Pancreas (tissue), 10 donors: ENCODE data around the gene RAP1GAP. TPM values are rescaled to one million over a fixed set of nuclear protein-coding genes. Genes with fewer than 3 reads are reported as not detected.
"Not testable (repeated sequence)": the region's sequence is repeated elsewhere in the genome, so short reads cannot be mapped to it uniquely, and the experiment has no call there.

Source experiments
- ATAC-seq, 4 donors: fragments of 200-7000 bp; cut with Tn5 transposase; one replicate each; pipeline versions ENCODE4 v1.8.0 to v1.9.1; 2020; ENCODE audit warnings: mild to moderate bottlenecking in 4 of 4, moderate library complexity in 4 of 4
- DNase-seq, 6 donors: peaks; one replicate each; pipeline ENCODE4 v3.0.0-alpha.2; 2020
- FAIRE-seq: peaks from 2 replicates; lab custom pipeline; 2012; peaks lifted over from hg19 to GRCh38; lab: Jason Lieb, UNC
- H3K27ac ChIP-seq, 4 donors: fragments of 200-600 bp; sonication (generic); 1 replicate in 3 of 4; 2 replicates in 1 of 4; pipeline versions ENCODE4 v1.5.0 to v1.8.0; 2020
- H3K27me3 ChIP-seq, 4 donors: fragments of 200-600 bp; one replicate each; pipeline ENCODE4 v1.8.0; 2021
- H3K36me3 ChIP-seq, 3 donors: fragments of 200-600 bp; sonication (generic) in 1 of 3; one replicate each; pipeline versions ENCODE4 v1.5.0 to v1.8.0; 2020 to 2021
- H3K4me1 ChIP-seq, 3 donors: fragments of 200-600 bp; one replicate each; pipeline ENCODE4 v1.8.0; 2021
- H3K4me3 ChIP-seq, 4 donors: fragments of 200-600 bp; sonication (generic) in 2 of 4; one replicate each; pipeline versions ENCODE4 v1.5.0 to v1.8.0; 2020 to 2021
- H3K9me3 ChIP-seq, 4 donors: fragments of 200-600 bp; one replicate each; pipeline ENCODE4 v1.8.0; 2021
- CTCF ChIP-seq, 4 donors: fragments of 200-600 bp; sonication (generic) in 3 of 4; IDR thresholded peaks; one replicate each; pipeline versions ENCODE4 v1.5.0 to v1.8.0; 2021; ENCODE audit warnings: antibody characterized with exemption in 4 of 4
- WGBS, 2 donors: extraction: QIAGEN DNeasy Blood & Tissue Kit; methylation state at CpG; one replicate each; pipeline ENCODE4 v1.1.7; 2013; 5-methylcytosine and 5-hydroxymethylcytosine counted together
- intact Hi-C, 3 donors: fragments of 100-400 bp; cut with DNase I; formaldehyde crosslinking; loops; one replicate each; pipeline versions ENCODE4 v1.11.1 to v1.14.2; 2022
- polyA plus RNA-seq, 2 donors: library from polyadenylated mRNA; stranded (reverse); fragments of 200-250 nt; gene quantifications; one replicate each; pipeline ENCODE4 v1.2.3, GENCODE V29; 2013
- total RNA-seq, 6 donors: library from RNA; stranded (reverse); fragmentation: NEBNext Ultra II Directional in 4 of 6; extraction: Animal tissue kit (Norgen Biotek cat#: 25700) in 4 of 6; gene quantifications; one replicate each; pipeline versions ENCODE4 v1.2.1 to v1.2.4, GENCODE V29; 2021 to 2023
- donor health status: healthy with polysubstance abuse.
- donor health status: DM: no; HTN: no; CAD: no; lungs with moderate emphysema.
- donor health status: DM: no; HTN: no; CAD: no.
- donor health status: control.
- donor health status: control.
- donor health status: Bipolar disorder and iron deficiency.
- donor health status: DM: yes; HTN: yes; CAD: no.
- donor health status: DM: no; HTN: no; CAD: no.
- donor health status: DM: no; HTN: no; CAD: no.
- donor health status: DM: yes; HTN: yes; CAD: no.

The RAP1GAP gene
- total and polyA plus RNA-seq, 8 donors: 53.4 to 100 (median 73.0) TPM

- peak in 3 of 6 donors; percentile 49 to 57 (median 56) for DNase-seq
- peak; percentile 18 to 68 (median 46) for ATAC-seq
- 18 to 23% methylated on average over 19 of the region's 19 CpGs for WGBS, 2 donors
- Histone ChIP-seq H3K4me1 (peaks cover 23 to 38% (median 26%) of the 10 kb centered on the region in 3 donors), H3K9me3 (no peaks in the 10 kb centered on the region), H3K4me3 (no peak overlapping the region), H3K36me3 (no peaks in the 10 kb centered on the region), H3K27ac (peak overlapping the region; percentile 38 to 85 (median 68)), H3K27me3 (no peaks in the 10 kb centered on the region)
- FAIRE-seq: no peak
- TF ChIP-seq CTCF (IDR thresholded peaks at IDR 0.05): no peak
- intact Hi-C loops: no loop called here
Observed at GRCh38 chr1:21631944-21632887, 36.9 kb downstream of the RAP1GAP start.

DNA sequence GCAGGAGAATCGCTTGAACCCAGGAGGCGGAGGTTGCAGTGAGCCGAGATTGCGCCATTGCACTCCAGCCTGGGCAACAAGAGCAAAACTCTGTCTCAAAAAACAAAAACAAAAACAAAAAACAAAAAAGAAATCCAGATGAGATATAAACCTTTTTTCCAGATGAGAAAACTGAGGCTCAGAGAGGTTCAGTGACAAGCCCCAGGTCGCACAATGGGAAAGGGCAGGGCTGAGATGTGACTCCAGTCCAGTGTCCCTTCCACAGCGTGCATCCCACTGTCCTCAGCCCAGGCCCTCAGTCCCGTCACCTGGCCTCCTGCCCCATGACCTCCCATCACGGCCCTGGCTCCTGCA, 37.6 kb downstream of the RAP1GAP start:
- H3K9me3 ChIP-seq, intact Hi-C loops, ATAC-seq, DNase-seq, H3K27me3 ChIP-seq, FAIRE-seq, H3K36me3 ChIP-seq, H3K4me3 ChIP-seq: not testable (repeated sequence)
- Histone ChIP-seq H3K27ac (peak overlapping the region in 3 of 4 donors; percentile 38 to 85 (median 85)), H3K4me1 (peaks cover 23 to 38% (median 26%) of the 10 kb centered on the region in 3 donors)
- 76 to 81% methylated on average over 8 of the region's 8 CpGs for WGBS, 2 donors

DNA sequence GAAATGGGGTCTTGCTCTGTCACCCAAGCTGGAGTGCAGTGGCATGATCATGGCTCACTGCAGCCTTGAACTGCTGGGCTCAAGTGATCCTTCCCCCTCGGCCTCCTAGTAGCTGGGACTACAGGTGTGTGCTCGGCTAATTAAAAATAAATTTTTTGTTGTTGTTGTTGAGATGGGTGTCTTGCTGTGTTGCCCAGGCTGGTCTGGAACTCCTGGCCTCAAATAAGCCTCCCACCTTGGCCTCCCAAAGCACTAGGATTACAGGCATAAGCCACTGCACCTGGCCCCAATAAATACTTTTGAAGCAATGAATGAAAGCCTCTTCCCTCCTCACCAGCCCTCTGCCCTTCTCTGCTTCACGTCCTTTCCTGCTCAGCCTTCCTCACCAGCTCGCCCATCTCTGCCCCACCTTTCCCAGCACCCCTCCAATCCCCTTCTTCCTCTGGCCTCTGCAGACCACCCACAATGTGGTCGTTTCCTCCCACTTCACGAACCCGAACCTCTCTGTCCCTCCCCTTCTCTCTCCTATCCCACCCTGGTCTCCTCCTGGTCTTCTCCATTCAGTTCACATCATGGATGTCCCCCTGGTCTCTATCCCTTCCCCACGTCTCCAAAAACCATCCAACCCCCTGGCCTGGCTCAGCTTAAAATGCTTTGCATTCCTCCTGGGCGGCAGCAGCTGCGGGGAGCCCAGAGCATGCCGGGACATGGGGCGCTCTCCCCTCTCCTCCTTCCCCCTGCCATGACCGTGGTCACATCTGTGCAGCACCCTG, 38.4 kb downstream of the RAP1GAP start:
- FAIRE-seq (no peak), ATAC-seq (no peak), DNase-seq (peak in 1 of 6 donors; percentile 17)
- intact Hi-C loops: no loop called here
- 77 to 78% methylated on average over 13 of the region's 13 CpGs for WGBS, 2 donors
- Histone ChIP-seq H3K36me3 (no peaks in the 10 kb centered on the region), H3K9me3 (no peaks in the 10 kb centered on the region), H3K27ac (peak overlapping the region in 3 of 4 donors; percentile 8 to 85 (median 10)), H3K4me3 (no peak overlapping the region), H3K4me1 (peaks cover 23 to 37% (median 26%) of the 10 kb centered on the region in 3 donors), H3K27me3 (no peaks in the 10 kb centered on the region)
- TF ChIP-seq CTCF (IDR thresholded peaks at IDR 0.05): no peak

DNA sequence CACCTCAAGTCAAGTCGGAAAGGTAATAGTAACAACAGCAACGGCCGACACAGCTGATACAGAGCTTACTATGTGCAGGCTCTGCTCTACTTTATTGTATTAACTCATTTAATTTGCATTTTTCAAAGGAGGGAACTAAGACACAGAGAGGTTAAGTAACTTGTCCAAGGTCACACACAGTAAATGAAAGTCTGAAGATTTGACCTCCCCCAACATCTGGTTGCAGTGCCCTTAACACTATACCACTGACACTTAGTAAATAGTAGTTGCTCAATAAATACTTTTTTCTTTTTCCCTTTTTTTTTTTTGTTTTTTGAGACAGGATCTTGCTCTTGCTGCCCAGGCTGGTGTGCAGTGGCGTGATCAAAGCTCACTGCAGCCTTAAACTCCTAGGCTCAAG, 39.2 kb downstream of the RAP1GAP start:
- Histone ChIP-seq H3K4me1 (peaks cover 23 to 37% (median 31%) of the 10 kb centered on the region in 3 donors), H3K27me3 (no peaks in the 10 kb centered on the region), H3K27ac (no peak overlapping the region), H3K4me3 (no peak overlapping the region), H3K36me3 (no peaks in the 10 kb centered on the region), H3K9me3 (no peaks in the 10 kb centered on the region)
- WGBS, 2 donors: 89 to 94% methylated on average over 4 of the region's 4 CpGs
- ATAC-seq (no peak), DNase-seq (no peak), FAIRE-seq (no peak)
- intact Hi-C loops: no loop called here
- no peak for TF ChIP-seq CTCF (IDR thresholded peaks at IDR 0.05)

- FAIRE-seq: no peak
- intact Hi-C loops: no loop called here
- no peaks in the 10 kb centered on the region for H3K27me3 ChIP-seq
- no peaks in the 10 kb centered on the region for H3K9me3 ChIP-seq
- H3K27ac ChIP-seq: no peak overlapping the region
- no peak for TF ChIP-seq CTCF (IDR thresholded peaks at IDR 0.05)
- H3K36me3 ChIP-seq: no peaks in the 10 kb centered on the region
- H3K4me3 ChIP-seq: no peak overlapping the region
- DNase-seq: peak in 1 of 6 donors; percentile 25
- 80 to 94% methylated on average over 7 of the region's 7 CpGs for WGBS, 2 donors
- ATAC-seq: no peak
- H3K4me1 ChIP-seq: peaks cover 22 to 37% (median 31%) of the 10 kb centered on the region in 3 donors
Observed at GRCh38 chr1:21628798-21629393, 40.3 kb downstream of the RAP1GAP start.
